Activated CD4-positive, alpha-beta memory T cell treated with anti-CD3 and anti-CD28 coated beads for 36 hours (primary cell): ENCODE data around the gene ADAM10. TPM values are rescaled to one million over a fixed set of nuclear protein-coding genes. Genes with fewer than 3 reads are reported as not detected.

ENCODE experiments used
- CTCF ChIA-PET: fragments of 350-600 bp; sonication (Branson Sonifier 250); formaldehyde crosslinking; loops from one replicate; lab custom pipeline; 2021; ENCODE audit warnings: antibody characterized with exemption, inconsistent platforms; lab: Charles Lee
- POLR2A ChIA-PET: fragments of 350-600 bp; sonication (Branson Sonifier 250); formaldehyde crosslinking; loops from one replicate; lab custom pipeline; 2021; ENCODE audit warnings: antibody characterized with exemption; lab: Charles Lee
- DNase-seq: peaks from one replicate; pipeline ENCODE4 v3.0.0-alpha.2; 2020
- H3K27ac Mint-ChIP-seq: one replicate; pipeline ENCODE4 v1.8.0; 2021; ENCODE audit warnings: mixed read lengths
- H3K27me3 Mint-ChIP-seq: one replicate; pipeline ENCODE4 v1.8.0; 2021; ENCODE audit warnings: mixed read lengths
- H3K36me3 Mint-ChIP-seq: one replicate; pipeline ENCODE4 v1.8.0; 2021; ENCODE audit warnings: mixed read lengths
- H3K4me1 Mint-ChIP-seq: one replicate; pipeline ENCODE4 v1.8.0; 2021; ENCODE audit warnings: low read depth, mixed read lengths
- H3K4me3 Mint-ChIP-seq: one replicate; pipeline ENCODE4 v1.8.0; 2021; ENCODE audit warnings: mild to moderate bottlenecking, mixed read lengths
- H3K9me3 Mint-ChIP-seq: one replicate; pipeline ENCODE4 v1.8.0; 2021; ENCODE audit warnings: mixed read lengths
- intact Hi-C: fragments of 100-400 bp; cut with micrococcal nuclease; formaldehyde crosslinking; loops from one replicate; pipeline ENCODE4 v1.15.1; 2023
- total RNA-seq, 2 experiments: library from RNA; stranded (reverse); gene quantifications; one replicate each; pipeline ENCODE4 v1.2.3, GENCODE V29; 2021

The ADAM10 gene
- total RNA-seq = 10 to 100 TPM; 80.1 to 82.3 TPM

GRCh38 chr15:58749532-58750337 lies at the start of gene ADAM10:
Gene ADAM10 (minus strand): TSS chr15:58749707. CDS start chr15:58749534, 173 bp downstream.
- POLR2A ChIA-PET = interaction anchor here (0.6 to 4.2 kb wide), 5 partner anchors 19 to 122 kb away, joined by 3 to 52 read pairs (median 4); partner anchors contain the start of gene MINDY2
- intact Hi-C loops = loop anchor here (1.0 to 10.0 kb wide), 4 partner anchors 22 to 415 kb away; partner anchors contain the start of gene MINDY2

GRCh38 chr15:58797505-58797904 lies 48.0 kb upstream of the ADAM10 start:
- Mint-ChIP-seq H3K4me1 (peaks cover 11% of the 10 kb centered on the region), H3K27me3 (no peaks in the 10 kb centered on the region), H3K4me3 (no peak overlapping the region), H3K27ac (no peak overlapping the region), H3K36me3 (peaks cover 8% of the 10 kb centered on the region), H3K9me3 (no peaks in the 10 kb centered on the region)
- DNase-seq = no peak
- CTCF ChIA-PET = no interaction called here
- intact Hi-C loops = no loop called here
- POLR2A ChIA-PET = no interaction called here

More at GRCh38 chr15:58749532-58750337, at the start of gene ADAM10:
- CTCF ChIA-PET = interaction anchor here (0.6 to 4.3 kb wide), 8 partner anchors 11 to 522 kb away, joined by 3 to 32 read pairs (median 3); partner anchors contain the start of gene MINDY2
- Mint-ChIP-seq H3K4me1 (peaks cover 29% of the 10 kb centered on the region), H3K27me3 (no peaks in the 10 kb centered on the region), H3K9me3 (no peaks in the 10 kb centered on the region), H3K4me3 (peak within 1 kb of the TSS; percentile 92), H3K36me3 (peaks cover 5% of the 10 kb centered on the region), H3K27ac (peak within 1 kb of the TSS; percentile 91)
- DNase-seq = peak; percentile 99

GRCh38 chr15:58795825-58796224 lies 46.3 kb upstream of the ADAM10 start:
- H3K27me3 Mint-ChIP-seq = no peaks in the 10 kb centered on the region
- no peak overlapping the region for H3K4me3 Mint-ChIP-seq
- H3K36me3 Mint-ChIP-seq = peaks cover 12% of the 10 kb centered on the region
- no peaks in the 10 kb centered on the region for H3K9me3 Mint-ChIP-seq
- no peak for DNase-seq
- CTCF ChIA-PET = no interaction called here
- H3K4me1 Mint-ChIP-seq = peaks cover 11% of the 10 kb centered on the region
- intact Hi-C loops = no loop called here
- POLR2A ChIA-PET = no interaction called here
- no peak overlapping the region for H3K27ac Mint-ChIP-seq

GRCh38 chr15:58793862-58794261 lies 44.4 kb upstream of the ADAM10 start:
- H3K27ac Mint-ChIP-seq = no peak overlapping the region
- ChIA-PET CTCF (no interaction called here), POLR2A (no interaction called here)
- H3K4me3 Mint-ChIP-seq = no peak overlapping the region
- no peaks in the 10 kb centered on the region for H3K27me3 Mint-ChIP-seq
- intact Hi-C loops = no loop called here
- no peaks in the 10 kb centered on the region for H3K9me3 Mint-ChIP-seq
- H3K4me1 Mint-ChIP-seq = peaks cover 11% of the 10 kb centered on the region
- H3K36me3 Mint-ChIP-seq = peaks cover 18% of the 10 kb centered on the region
- DNase-seq = no peak

- ChIA-PET CTCF (no interaction called here), POLR2A (no interaction called here)
- H3K9me3 Mint-ChIP-seq = no peaks in the 10 kb centered on the region
- H3K36me3 Mint-ChIP-seq = peaks cover 14% of the 10 kb centered on the region
- H3K4me1 Mint-ChIP-seq = no peaks in the 10 kb centered on the region
- intact Hi-C loops = no loop called here
- H3K27ac Mint-ChIP-seq = no peak overlapping the region
- no peak for DNase-seq
- no peaks in the 10 kb centered on the region for H3K27me3 Mint-ChIP-seq
- no peak overlapping the region for H3K4me3 Mint-ChIP-seq
Observed at GRCh38 chr15:58788056-58788710, 38.7 kb upstream of the ADAM10 start.

- Mint-ChIP-seq H3K27ac (no peak overlapping the region), H3K4me3 (no peak overlapping the region), H3K9me3 (no peaks in the 10 kb centered on the region), H3K4me1 (peaks cover 4% of the 10 kb centered on the region), H3K27me3 (no peaks in the 10 kb centered on the region), H3K36me3 (peaks cover 2% of the 10 kb centered on the region)
- CTCF ChIA-PET = no interaction called here
- intact Hi-C loops = no loop called here
- POLR2A ChIA-PET = no interaction called here
- DNase-seq = no peak
Observed at GRCh38 chr15:58785355-58785754, 35.8 kb upstream of the ADAM10 start.

- no peak for DNase-seq
- Mint-ChIP-seq H3K4me3 (no peak overlapping the region), H3K27me3 (no peaks in the 10 kb centered on the region), H3K4me1 (peaks cover 10% of the 10 kb centered on the region), H3K27ac (no peak overlapping the region), H3K36me3 (peaks cover 2% of the 10 kb centered on the region), H3K9me3 (no peaks in the 10 kb centered on the region)
- CTCF ChIA-PET = interaction anchor here (1.2 kb wide), 1 partner anchor 861 kb away, joined by 3 read pairs; no protein-coding TSS in a partner anchor
- intact Hi-C loops = no loop called here
- POLR2A ChIA-PET = no interaction called here
Observed at GRCh38 chr15:58779554-58779953, 30.0 kb upstream of the ADAM10 start.

- Mint-ChIP-seq H3K27ac (no peak overlapping the region), H3K4me1 (peaks cover 15% of the 10 kb centered on the region), H3K27me3 (no peaks in the 10 kb centered on the region), H3K9me3 (no peaks in the 10 kb centered on the region), H3K4me3 (no peak overlapping the region), H3K36me3 (peaks cover 2% of the 10 kb centered on the region)
- ChIA-PET CTCF (no interaction called here), POLR2A (no interaction called here)
- intact Hi-C loops = no loop called here
- DNase-seq = no peak
Observed at GRCh38 chr15:58777107-58777506, 27.6 kb upstream of the ADAM10 start.

GRCh38 chr15:58775402-58775801 lies 25.9 kb upstream of the ADAM10 start:
- Mint-ChIP-seq H3K27ac (no peak overlapping the region), H3K36me3 (peaks cover 2% of the 10 kb centered on the region)
- intact Hi-C loops = no loop called here

GRCh38 chr15:58773024-58773423 lies 23.5 kb upstream of the ADAM10 start:
- peaks cover 14% of the 10 kb centered on the region for H3K4me1 Mint-ChIP-seq
- intact Hi-C loops = loop anchor here (5.0 kb wide), 1 partner anchor 914 kb away; the partner anchor contains the start of gene BNIP2
- no peak overlapping the region for H3K27ac Mint-ChIP-seq
- POLR2A ChIA-PET = no interaction called here
- no peak overlapping the region for H3K4me3 Mint-ChIP-seq
- H3K9me3 Mint-ChIP-seq = no peaks in the 10 kb centered on the region
- CTCF ChIA-PET = interaction anchor here (0.6 to 1.4 kb wide), 2 partner anchors 255 to 545 kb away, joined by 3 to 4 read pairs; no protein-coding TSS in a partner anchor
- H3K27me3 Mint-ChIP-seq = no peaks in the 10 kb centered on the region
- no peak for DNase-seq
- H3K36me3 Mint-ChIP-seq = no peaks in the 10 kb centered on the region

More at GRCh38 chr15:58775402-58775801, 25.9 kb upstream of the ADAM10 start:
- Mint-ChIP-seq H3K9me3 (no peaks in the 10 kb centered on the region), H3K4me1 (peaks cover 16% of the 10 kb centered on the region), H3K4me3 (no peak overlapping the region), H3K27me3 (no peaks in the 10 kb centered on the region)
- ChIA-PET POLR2A (interaction anchor here (1.0 kb wide), 1 partner anchor 26 kb away, joined by 3 read pairs; the partner anchor contains the start of gene ADAM10), CTCF (no interaction called here)
- no peak for DNase-seq

- CTCF ChIA-PET = interaction anchor here (0.7 to 2.7 kb wide), 7 partner anchors 8 to 544 kb away, joined by 3 to 32 read pairs (median 3); partner anchors contain the start of gene ADAM10
- no peak overlapping the region for H3K4me3 Mint-ChIP-seq
Observed at GRCh38 chr15:58771621-58772250, 22.2 kb upstream of the ADAM10 start.

More at GRCh38 chr15:58771621-58772250, 22.2 kb upstream of the ADAM10 start:
- Mint-ChIP-seq H3K4me1 (peaks cover 9% of the 10 kb centered on the region), H3K9me3 (no peaks in the 10 kb centered on the region), H3K27ac (peak overlapping the region; percentile 43), H3K36me3 (no peaks in the 10 kb centered on the region), H3K27me3 (no peaks in the 10 kb centered on the region)
- peak; percentile 33 for DNase-seq
- POLR2A ChIA-PET = interaction anchor here (0.7 to 3.2 kb wide), 6 partner anchors 23 to 388 kb away, joined by 3 to 52 read pairs (median 4); partner anchors contain the start of gene ADAM10
- intact Hi-C loops = loop anchor here (1.0 to 5.0 kb wide), 5 partner anchors 22 to 1065 kb away; partner anchors contain the start of genes ADAM10, BNIP2, POLR2M and SLTM
